ENCODE data around the gene MPO.

Gene MPO

DNA sequence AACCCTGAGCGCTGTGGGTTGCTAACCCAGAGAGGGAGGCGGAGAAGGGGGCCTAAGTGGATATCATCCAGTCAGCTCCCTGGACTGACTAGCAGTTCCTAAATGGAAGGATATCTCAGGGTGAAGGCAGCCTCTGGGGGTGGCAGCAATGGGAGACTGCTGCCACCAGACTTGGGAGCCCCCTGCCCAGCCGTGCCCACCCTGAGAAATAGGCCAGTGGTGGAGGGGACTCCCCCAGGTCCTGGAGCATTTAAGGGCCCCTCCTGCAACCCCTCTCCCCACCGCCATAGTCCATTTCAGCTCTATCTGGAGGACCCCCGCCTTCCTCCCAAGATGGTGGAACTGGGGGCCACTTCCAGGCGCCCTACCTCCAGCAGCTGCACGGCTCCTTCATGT is 39.4 kb upstream of the MPO start:
- Histone ChIP-seq H3K18ac (ENCODE audit: low read length) (no peak overlapping the region), H3K4me3 (ENCODE audit: low read length) (no peak overlapping the region), H3K4me1 (ENCODE audit: control insufficient read depth, low read depth, low read length) (no peaks in the 10 kb centered on the region), H3K36me3 (ENCODE audit: control insufficient read depth, insufficient read depth, low read length) (no peaks in the 10 kb centered on the region), H3K23ac (ENCODE audit: low read length) (no peak overlapping the region), H2BK120ac (ENCODE audit: low read depth, low read length) (no peak overlapping the region), H2BK15ac (replicated peaks; ENCODE audit: low read depth) (no peak overlapping the region), H3K9ac (ENCODE audit: low read length) (no peak overlapping the region), H3K27me3 (ENCODE audit: insufficient read depth, low read length, poor library complexity) (no peaks in the 10 kb centered on the region), H3K79me2 (ENCODE audit: control insufficient read depth, insufficient read depth, low read length) (no peaks in the 10 kb centered on the region), H3K4ac (ENCODE audit: low read depth, low read length) (no peak overlapping the region), H3K56ac (ENCODE audit: low read length) (no peak overlapping the region), H4K8ac (ENCODE audit: low read depth, low read length) (no peak overlapping the region), H3K79me1 (ENCODE audit: low read length) (no peaks in the 10 kb centered on the region), H2BK5ac (ENCODE audit: low read length) (no peak overlapping the region), H2AK5ac (ENCODE audit: low read length) (no peak overlapping the region), H3K27ac (ENCODE audit: low read depth, low read length) (no peak overlapping the region), H4K5ac (ENCODE audit: low read length) (no peak overlapping the region), H3K4me2 (ENCODE audit: low read length) (no peak overlapping the region)
- no peak for DNase-seq
- WGBS (ENCODE audit: extremely low coverage, insufficient coverage, low lambda C conversion rate), result no CpG with 5 or more reads among the region's 7 CpGs

DNA sequence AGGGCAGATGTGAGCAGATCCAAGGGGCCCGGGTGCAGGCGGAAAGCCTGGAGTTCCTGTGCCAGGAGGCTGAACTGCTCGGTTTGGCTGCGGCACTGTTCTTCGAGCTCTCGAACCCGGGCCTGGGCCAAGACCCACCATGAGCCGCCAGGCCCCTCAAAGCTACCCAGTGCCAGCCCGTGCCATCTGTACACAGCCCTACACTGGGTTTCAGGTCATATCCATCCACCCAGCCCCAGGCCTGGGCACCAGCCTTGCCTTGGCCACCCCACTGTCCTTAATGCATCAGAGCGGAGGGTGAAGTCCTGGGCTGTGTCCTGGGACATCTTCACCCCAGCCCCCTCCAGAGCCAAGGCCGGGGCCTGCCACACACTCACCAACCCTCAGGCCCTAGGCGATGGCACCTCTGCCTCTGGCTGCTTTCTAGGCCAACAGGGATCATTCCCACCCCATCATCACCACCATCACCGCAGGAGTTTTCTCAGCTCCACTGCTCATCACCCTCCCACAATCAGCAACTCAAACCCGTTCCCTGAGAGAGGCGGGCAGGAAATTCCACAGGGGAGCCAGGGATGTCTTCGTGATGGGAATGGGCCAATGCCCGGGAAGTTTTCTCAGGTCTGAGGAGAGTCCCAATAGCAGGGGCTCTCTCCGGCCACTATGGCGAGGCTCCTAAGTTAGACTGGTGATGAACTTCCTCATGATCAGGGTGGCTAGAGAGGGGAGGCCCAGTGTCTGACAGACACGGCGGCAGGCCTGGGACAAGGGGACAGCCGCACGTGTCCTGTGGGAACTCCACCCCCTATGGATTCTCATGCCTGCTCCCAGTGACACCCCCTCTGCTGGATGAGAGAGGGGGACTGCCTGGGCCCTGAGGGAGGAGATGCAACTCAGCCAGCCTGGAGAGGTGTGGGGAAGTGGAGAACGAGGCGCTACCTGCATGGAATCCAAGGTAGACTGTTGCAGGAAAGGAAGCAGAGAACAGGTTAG is 38.7 kb upstream of the MPO start:
- no peak overlapping the region for H2BK120ac ChIP-seq (ENCODE audit: low read depth, low read length)
- no peak overlapping the region for H3K4me3 ChIP-seq (ENCODE audit: low read length)
- H3K79me1 ChIP-seq (ENCODE audit: low read length), result no peaks in the 10 kb centered on the region
- H2AK5ac ChIP-seq (ENCODE audit: low read length), result no peak overlapping the region
- H3K27me3 ChIP-seq (ENCODE audit: insufficient read depth, low read length, poor library complexity), result no peaks in the 10 kb centered on the region
- WGBS (ENCODE audit: extremely low coverage, insufficient coverage, low lambda C conversion rate), result no CpG with 5 or more reads among the region's 25 CpGs
- no peak overlapping the region for H2BK5ac ChIP-seq (ENCODE audit: low read length)
- H4K8ac ChIP-seq (ENCODE audit: low read depth, low read length), result no peak overlapping the region
- H3K18ac ChIP-seq (ENCODE audit: low read length), result no peak overlapping the region
- no peaks in the 10 kb centered on the region for H3K36me3 ChIP-seq (ENCODE audit: control insufficient read depth, insufficient read depth, low read length)
- H3K79me2 ChIP-seq (ENCODE audit: control insufficient read depth, insufficient read depth, low read length), result no peaks in the 10 kb centered on the region
- H4K5ac ChIP-seq (ENCODE audit: low read length), result no peak overlapping the region
- no peak overlapping the region for H3K56ac ChIP-seq (ENCODE audit: low read length)
- no peak overlapping the region for H2BK15ac ChIP-seq (replicated peaks; ENCODE audit: low read depth)
- no peak overlapping the region for H3K27ac ChIP-seq (ENCODE audit: low read depth, low read length)
- no peak for DNase-seq
- H3K4me2 ChIP-seq (ENCODE audit: low read length), result no peak overlapping the region
- H3K23ac ChIP-seq (ENCODE audit: low read length), result no peak overlapping the region
- H3K4me1 ChIP-seq (ENCODE audit: control insufficient read depth, low read depth, low read length), result no peaks in the 10 kb centered on the region
- no peak overlapping the region for H3K4ac ChIP-seq (ENCODE audit: low read depth, low read length)
- no peak overlapping the region for H3K9ac ChIP-seq (ENCODE audit: low read length)

DNA sequence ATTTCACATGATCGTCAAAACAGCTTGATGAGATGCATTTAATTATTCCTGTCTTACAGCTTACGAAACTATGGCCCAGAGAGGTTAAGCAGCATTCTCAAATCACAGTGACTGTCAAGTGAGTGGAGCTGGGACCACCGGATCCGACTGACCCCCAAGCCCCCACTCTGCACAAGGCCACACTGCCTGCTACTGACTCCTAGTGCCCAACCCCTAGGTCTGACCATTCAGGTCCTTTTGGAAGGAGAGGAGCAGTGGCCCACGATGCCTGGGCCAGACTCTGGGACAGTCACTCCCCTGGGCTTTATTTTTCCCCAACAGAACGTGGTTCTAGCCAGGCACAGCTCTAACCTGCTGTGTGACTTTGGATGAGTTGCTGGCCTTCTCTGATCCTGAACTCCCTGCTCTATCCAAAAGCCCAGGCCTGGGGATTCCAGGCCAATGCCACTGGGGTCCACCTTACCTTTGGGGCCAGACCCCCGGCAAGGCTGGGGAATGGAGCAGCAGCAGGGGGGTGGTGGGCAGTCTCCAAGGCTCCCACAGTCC is 38.0 kb upstream of the MPO start:
- H4K8ac ChIP-seq (ENCODE audit: low read depth, low read length), result no peak overlapping the region
- no peaks in the 10 kb centered on the region for H3K79me1 ChIP-seq (ENCODE audit: low read length)
- no peak overlapping the region for H3K4ac ChIP-seq (ENCODE audit: low read depth, low read length)
- no peaks in the 10 kb centered on the region for H3K27me3 ChIP-seq (ENCODE audit: insufficient read depth, low read length, poor library complexity)
- H3K4me2 ChIP-seq (ENCODE audit: low read length), result no peak overlapping the region
- H2BK15ac ChIP-seq (replicated peaks; ENCODE audit: low read depth), result no peak overlapping the region
- no peak overlapping the region for H3K18ac ChIP-seq (ENCODE audit: low read length)
- no peak overlapping the region for H4K5ac ChIP-seq (ENCODE audit: low read length)
- H3K23ac ChIP-seq (ENCODE audit: low read length), result no peak overlapping the region
- no peaks in the 10 kb centered on the region for H3K79me2 ChIP-seq (ENCODE audit: control insufficient read depth, insufficient read depth, low read length)
- DNase-seq, result no peak
- H3K9ac ChIP-seq (ENCODE audit: low read length), result no peak overlapping the region
- no peak overlapping the region for H3K27ac ChIP-seq (ENCODE audit: low read depth, low read length)
- H3K36me3 ChIP-seq (ENCODE audit: control insufficient read depth, insufficient read depth, low read length), result no peaks in the 10 kb centered on the region
- no peak overlapping the region for H3K4me3 ChIP-seq (ENCODE audit: low read length)
- H2BK5ac ChIP-seq (ENCODE audit: low read length), result no peak overlapping the region
- no peak overlapping the region for H2BK120ac ChIP-seq (ENCODE audit: low read depth, low read length)
- no peaks in the 10 kb centered on the region for H3K4me1 ChIP-seq (ENCODE audit: control insufficient read depth, low read depth, low read length)
- WGBS (ENCODE audit: extremely low coverage, insufficient coverage, low lambda C conversion rate), result no CpG with 5 or more reads among the region's 7 CpGs
- no peak overlapping the region for H2AK5ac ChIP-seq (ENCODE audit: low read length)
- H3K56ac ChIP-seq (ENCODE audit: low read length), result no peak overlapping the region

DNA sequence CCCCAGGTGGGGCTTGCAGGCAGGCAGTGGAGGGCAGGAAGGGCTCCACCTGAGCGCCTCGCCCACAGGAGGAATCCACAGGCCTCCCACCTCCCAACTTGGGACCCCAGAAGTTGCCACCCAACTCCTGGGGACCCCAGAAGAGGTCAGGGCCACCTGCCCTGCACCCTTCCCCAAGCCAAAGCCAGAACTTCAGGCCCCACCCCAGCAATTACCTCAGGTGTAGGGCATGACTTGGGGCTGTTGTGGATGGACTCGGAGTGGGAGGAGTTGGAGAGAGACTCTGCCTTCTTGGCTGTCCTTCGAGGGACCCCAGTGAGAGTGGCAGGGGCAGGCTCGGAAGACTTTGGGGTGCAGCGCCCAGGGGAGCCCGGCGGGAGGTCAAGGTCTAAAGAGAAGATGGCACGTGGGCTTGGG is 37.3 kb upstream of the MPO start:
- H3K4ac ChIP-seq (ENCODE audit: low read depth, low read length), result no peak overlapping the region
- H3K4me2 ChIP-seq (ENCODE audit: low read length), result no peak overlapping the region
- no peak overlapping the region for H3K4me3 ChIP-seq (ENCODE audit: low read length)
- H3K27ac ChIP-seq (ENCODE audit: low read depth, low read length), result no peak overlapping the region
- no peak for DNase-seq
- no peak overlapping the region for H4K5ac ChIP-seq (ENCODE audit: low read length)
- no peak overlapping the region for H3K56ac ChIP-seq (ENCODE audit: low read length)
- H2AK5ac ChIP-seq (ENCODE audit: low read length), result no peak overlapping the region
- H4K8ac ChIP-seq (ENCODE audit: low read depth, low read length), result no peak overlapping the region
- WGBS (ENCODE audit: extremely low coverage, insufficient coverage, low lambda C conversion rate), result no CpG with 5 or more reads among the region's 9 CpGs
- no peak overlapping the region for H3K9ac ChIP-seq (ENCODE audit: low read length)
- H2BK120ac ChIP-seq (ENCODE audit: low read depth, low read length), result no peak overlapping the region
- H3K79me1 ChIP-seq (ENCODE audit: low read length), result no peaks in the 10 kb centered on the region
- H3K18ac ChIP-seq (ENCODE audit: low read length), result no peak overlapping the region
- H3K79me2 ChIP-seq (ENCODE audit: control insufficient read depth, insufficient read depth, low read length), result no peaks in the 10 kb centered on the region
- no peaks in the 10 kb centered on the region for H3K27me3 ChIP-seq (ENCODE audit: insufficient read depth, low read length, poor library complexity)
- H3K4me1 ChIP-seq (ENCODE audit: control insufficient read depth, low read depth, low read length), result no peaks in the 10 kb centered on the region
- no peak overlapping the region for H3K23ac ChIP-seq (ENCODE audit: low read length)
- H2BK5ac ChIP-seq (ENCODE audit: low read length), result no peak overlapping the region
- no peaks in the 10 kb centered on the region for H3K36me3 ChIP-seq (ENCODE audit: control insufficient read depth, insufficient read depth, low read length)
- no peak overlapping the region for H2BK15ac ChIP-seq (replicated peaks; ENCODE audit: low read depth)

DNA sequence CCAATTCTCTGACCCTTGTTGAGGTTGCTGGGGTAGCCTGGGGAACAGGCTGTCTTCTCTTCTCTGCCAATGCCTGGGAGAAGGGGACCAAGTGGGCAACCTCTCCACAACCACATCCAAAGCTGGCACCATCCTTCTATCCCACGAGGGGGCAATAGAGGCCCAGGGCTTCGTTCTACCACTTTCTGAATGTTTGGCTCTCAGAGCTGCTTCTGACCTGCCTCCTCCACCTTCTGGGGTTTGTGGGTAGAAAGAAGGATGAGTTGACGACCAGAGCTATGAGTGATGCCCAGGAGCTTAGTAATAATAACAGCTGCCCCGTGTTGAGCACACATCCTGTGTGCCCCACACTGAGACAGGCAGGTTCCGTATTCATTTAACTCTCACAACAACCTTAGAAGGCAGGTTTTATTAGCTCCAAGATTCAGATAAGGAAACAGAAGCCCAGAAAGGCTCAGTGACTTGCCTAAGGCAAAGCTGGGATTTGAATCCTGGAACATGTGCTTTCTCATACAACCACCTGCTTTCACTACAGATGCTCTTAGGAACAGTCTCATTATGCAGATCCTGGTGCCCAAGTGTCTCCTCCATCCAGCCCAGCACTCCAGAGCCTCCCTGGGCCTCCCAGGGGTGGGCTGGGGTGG is 36.8 kb upstream of the MPO start:
- no peak overlapping the region for H3K27ac ChIP-seq (ENCODE audit: low read depth, low read length)
- H3K4me2 ChIP-seq (ENCODE audit: low read length), result no peak overlapping the region
- no peak overlapping the region for H3K23ac ChIP-seq (ENCODE audit: low read length)
- no peak overlapping the region for H3K56ac ChIP-seq (ENCODE audit: low read length)
- no peak overlapping the region for H4K5ac ChIP-seq (ENCODE audit: low read length)
- H3K79me2 ChIP-seq (ENCODE audit: control insufficient read depth, insufficient read depth, low read length), result no peaks in the 10 kb centered on the region
- no peak overlapping the region for H3K4me3 ChIP-seq (ENCODE audit: low read length)
- H3K36me3 ChIP-seq (ENCODE audit: control insufficient read depth, insufficient read depth, low read length), result no peaks in the 10 kb centered on the region
- H4K8ac ChIP-seq (ENCODE audit: low read depth, low read length), result no peak overlapping the region
- no peaks in the 10 kb centered on the region for H3K4me1 ChIP-seq (ENCODE audit: control insufficient read depth, low read depth, low read length)
- no peaks in the 10 kb centered on the region for H3K27me3 ChIP-seq (ENCODE audit: insufficient read depth, low read length, poor library complexity)
- DNase-seq, result peak; percentile 84
- no peak overlapping the region for H3K9ac ChIP-seq (ENCODE audit: low read length)
- H2BK15ac ChIP-seq (replicated peaks; ENCODE audit: low read depth), result no peak overlapping the region
- WGBS (ENCODE audit: extremely low coverage, insufficient coverage, low lambda C conversion rate), result no CpG with 5 or more reads among the region's 5 CpGs
- no peak overlapping the region for H3K18ac ChIP-seq (ENCODE audit: low read length)
- no peak overlapping the region for H2BK5ac ChIP-seq (ENCODE audit: low read length)
- H2BK120ac ChIP-seq (ENCODE audit: low read depth, low read length), result no peak overlapping the region
- no peak overlapping the region for H3K4ac ChIP-seq (ENCODE audit: low read depth, low read length)
- no peaks in the 10 kb centered on the region for H3K79me1 ChIP-seq (ENCODE audit: low read length)
- no peak overlapping the region for H2AK5ac ChIP-seq (ENCODE audit: low read length)
